Measurements from ENCODE around the gene C3orf52.
A peak's percentile ranks its signal among the peaks of the same experiment; 100 is the strongest.

C3orf52 gene

GRCh38 chr3:112087746-112088145, 1.6 kb downstream of the C3orf52 start:
- DNase-seq: no peak

- no peak for DNase-seq
These were observed 2.8 kb downstream of the C3orf52 start for GRCh38 chr3:112088944-112089343.

GRCh38 chr3:112089956-112090886, 4.0 kb downstream of the C3orf52 start:
- DNase-seq: no peak

GRCh38 chr3:112090887-112091586, 4.8 kb downstream of the C3orf52 start:
- DNase-seq: no peak

GRCh38 chr3:112092496-112093179, 6.4 kb downstream of the C3orf52 start:
- no peak for DNase-seq

GRCh38 chr3:112093180-112093522, 7.0 kb downstream of the C3orf52 start:
- DNase-seq: no peak

GRCh38 chr3:112095731-112096130, 9.5 kb downstream of the C3orf52 start:
- no peak for DNase-seq

- no peak for DNase-seq
These were observed 10.0 kb downstream of the C3orf52 start for GRCh38 chr3:112096176-112096575.

GRCh38 chr3:112097378-112097777, 11.2 kb downstream of the C3orf52 start:
- no peak for DNase-seq

- no peak for DNase-seq
These were observed 15.7 kb downstream of the C3orf52 start for GRCh38 chr3:112101916-112102315.

GRCh38 chr3:112104774-112105173, 18.6 kb downstream of the C3orf52 start:
- DNase-seq: no peak

GRCh38 chr3:112109322-112109721, 23.1 kb downstream of the C3orf52 start:
- no peak for DNase-seq

- DNase-seq: peak; percentile 73
These were observed 25.7 kb downstream of the C3orf52 start for GRCh38 chr3:112111785-112112402.

GRCh38 chr3:112114576-112115160, 28.5 kb downstream of the C3orf52 start:
- DNase-seq: no peak

- DNase-seq: no peak
These were observed 29.1 kb downstream of the C3orf52 start for GRCh38 chr3:112115161-112115739.

- DNase-seq: no peak
These were observed 29.7 kb downstream of the C3orf52 start for GRCh38 chr3:112115806-112116383.

- DNase-seq: peak; percentile 16
These were observed 30.6 kb downstream of the C3orf52 start for GRCh38 chr3:112116748-112117186.

- DNase-seq: no peak
These were observed 31.2 kb downstream of the C3orf52 start for GRCh38 chr3:112117415-112117814.

GRCh38 chr3:112117841-112118571, 31.8 kb downstream of the C3orf52 start:
- peak; percentile 45 for DNase-seq

- peak; percentile 36 for DNase-seq
These were observed 34.0 kb downstream of the C3orf52 start for GRCh38 chr3:112119962-112120836.

All from RPMI8226 (cell line).